ENCODE data around the gene UNK. TPM values are rescaled to one million over a fixed set of nuclear protein-coding genes. Genes with fewer than 3 reads are reported as not detected.

The UNK gene
- total and polyA plus RNA-seq, 2 of the 13 experiments (the other 11 are each of a cell fraction or from before 2014, with no cell fraction given) = 31.6 to 33.0 TPM

GRCh38 chr17:75845933-75846691 lies 61.5 kb downstream of the UNK start:
- in situ Hi-C loops (cut with HindIII; ENCODE audit: extremely low pct_ligation_motif_present, low pct_unique_long_range_greater_than_20kb) (no loop called here), intact Hi-C loops (cut with micrococcal nuclease; ENCODE audit: unreplicated experiment) (loop anchor here (2.0 kb wide), 1 partner anchor 67 kb away; a partner anchor contains a TSS)
- no peak for DNase-seq (ENCODE audit: low spot score)
- Histone ChIP-seq H3K79me2 (ENCODE audit: insufficient read depth, low read length) (no peaks in the 10 kb centered on the region), H3K27ac (ENCODE audit: extremely low read length, insufficient read depth, low read length) (peak overlapping the region; percentile 69), H3K4me3 (replicated peaks in 1 of 3; ENCODE audit: insufficient read depth in 1 of 3, low read depth in 2 of 3, low read length in 3 of 3) (peak overlapping the region in 1 of 3 experiments; percentile 19; a peak in 1 of 6 replicates), H2AFZ (ENCODE audit: low read length) (no peak overlapping the region), H3K4me2 (ENCODE audit: low read depth, low read length) (peak overlapping the region; percentile 96), H3K9ac (ENCODE audit: insufficient read depth, low read depth, low read length) (peak overlapping the region; percentile 11; the same call in 1 of the 2 replicates), H3K36me3 (replicated peaks in 1 of 2; ENCODE audit: control insufficient read depth in 1 of 2, insufficient read depth in 2 of 2, low read length in 2 of 2) (peaks cover 7 to 30% of the 10 kb centered on the region in 2 experiments), H4K20me1 (ENCODE audit: insufficient read depth, low read length) (0 out of 2 replicates have a peak, but pooled peaks cover 2% of the 10 kb centered on the region), H3K9me3 (ENCODE audit: low read length) (no peaks in the 10 kb centered on the region), H3K27me3 (ENCODE audit: control insufficient read depth in 1 of 2, insufficient read depth in 2 of 2, low read length in 2 of 2) (no peaks in the 10 kb centered on the region), H3K4me1 (ENCODE audit: insufficient read depth, low read length) (peaks cover 70% of the 10 kb centered on the region)
- BruUV-seq (replicated peaks) = TSS peak; percentile 24
- WGBS (ENCODE audit: low lambda C conversion rate) = 80% methylated on average over 22 of the region's 22 CpGs
- ChIA-PET CTCF (ENCODE audit: low intra/inter-chr PET ratio, low total read pairs) (interaction anchor here (3.0 kb wide), 1 partner anchor 15 kb away, joined by 7 read pairs; no protein-coding TSS in a partner anchor), POLR2A (interaction anchor here (0.7 to 7.7 kb wide), 26 partner anchors 10 to 154 kb away, joined by 3 to 229 read pairs (median 13); partner anchors contain the start of genes CDK3, GALK1, MRPL38 and TRIM47)
- no peak for FAIRE-seq
- no peak for ATAC-seq
- TF ChIP-seq RORA (CRISPR knock-in tag; IDR thresholded peaks at IDR 0.05) = no peak
- 0 out of 2 replicates have a peak, but pooled peaks have one; percentile 33 for TF ChIP-seq ZNF468 (CRISPR knock-in tag; IDR thresholded peaks at IDR 0.05)
- no peak for TF ChIP-seq U2AF1 (optimal IDR thresholded peaks at IDR 0.05; ENCODE audit: low read depth, low read length)
- no peak for TF ChIP-seq SAP130 (CRISPR knock-in tag; IDR thresholded peaks at IDR 0.05; ENCODE audit: low read depth)
- TF ChIP-seq SNAPC4 (CRISPR knock-in tag; IDR thresholded peaks at IDR 0.05) = no peak
- 0 out of 4 replicates have a peak, but pooled peaks of 1 of the 2 experiments have one; percentile 14 for TF ChIP-seq KLF16 (CRISPR knock-in tag; IDR thresholded peaks at IDR 0.05)
- 0 out of 2 replicates have a peak, but pooled peaks have one; percentile 7 for TF ChIP-seq SP4 (CRISPR knock-in tag; IDR thresholded peaks at IDR 0.05)
- TF ChIP-seq ZNF788 (CRISPR knock-in tag; IDR thresholded peaks at IDR 0.05; ENCODE audit: borderline replicate concordance) = no peak
- no peak for TF ChIP-seq ZNF75D (CRISPR knock-in tag; IDR thresholded peaks at IDR 0.05; ENCODE audit: borderline replicate concordance)
- TF ChIP-seq CTCF (CRISPR knock-in tag; IDR thresholded peaks at IDR 0.05) = 0 out of 2 replicates have a peak, but pooled peaks have one; percentile 6
- TF ChIP-seq GMEB1 (CRISPR knock-in tag; IDR thresholded peaks at IDR 0.05; ENCODE audit: borderline replicate concordance) = 0 out of 2 replicates have a peak, but pooled peaks have one; percentile 4

All from HepG2 (cell line).